Measurements from ENCODE around the gene PEAR1.

DNA sequence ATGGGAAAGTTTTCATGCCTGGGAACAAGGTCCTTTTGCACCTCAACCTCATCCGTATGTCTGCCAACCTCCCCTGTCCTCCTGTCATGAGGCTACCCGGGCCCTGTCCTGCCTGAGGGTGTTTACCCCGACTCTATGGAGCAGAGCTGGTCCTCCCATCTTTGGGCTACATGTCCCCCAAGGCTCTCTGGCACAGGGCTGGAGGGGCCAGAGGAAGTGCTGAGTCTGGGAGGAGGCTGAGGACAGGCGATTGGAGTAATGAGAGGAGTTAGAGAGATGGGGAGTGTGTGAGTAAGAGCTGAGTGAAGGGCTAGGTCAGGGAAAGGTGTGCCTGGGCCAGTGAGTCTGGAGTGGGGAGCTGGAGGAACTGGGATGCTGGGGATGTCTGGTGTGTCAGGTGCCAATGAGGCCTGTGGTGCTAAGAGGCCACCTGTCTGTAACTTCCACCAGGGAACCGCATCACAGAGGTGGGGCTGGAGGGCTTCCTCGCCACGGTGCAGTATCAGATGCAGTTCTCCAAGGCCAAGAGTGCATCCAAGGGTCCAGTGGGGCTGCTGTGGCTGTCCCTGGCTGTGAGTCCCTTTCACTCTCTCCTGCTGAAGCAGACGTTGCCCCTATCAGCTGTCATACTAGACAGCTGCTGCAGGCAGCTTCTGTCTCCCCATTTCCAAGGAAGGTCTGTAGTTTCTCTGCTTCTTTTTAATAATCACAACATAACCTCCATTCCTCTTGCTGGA lies 38.6 kb downstream of the PEAR1 start:
- TF ChIP-seq FOSB (CRISPR knock-in tag; IDR thresholded peaks at IDR 0.05) (no peak), HEYL (CRISPR knock-in tag; IDR thresholded peaks at IDR 0.05) (no peak), PHF8 (IDR thresholded peaks at IDR 0.05; ENCODE audit: borderline replicate concordance, low read depth) (no peak), TP53 (CRISPR knock-in tag; IDR thresholded peaks at IDR 0.05) (no peak)

All from A549 (cell line).